ENCODE data around the gene TMEM108.

DNA sequence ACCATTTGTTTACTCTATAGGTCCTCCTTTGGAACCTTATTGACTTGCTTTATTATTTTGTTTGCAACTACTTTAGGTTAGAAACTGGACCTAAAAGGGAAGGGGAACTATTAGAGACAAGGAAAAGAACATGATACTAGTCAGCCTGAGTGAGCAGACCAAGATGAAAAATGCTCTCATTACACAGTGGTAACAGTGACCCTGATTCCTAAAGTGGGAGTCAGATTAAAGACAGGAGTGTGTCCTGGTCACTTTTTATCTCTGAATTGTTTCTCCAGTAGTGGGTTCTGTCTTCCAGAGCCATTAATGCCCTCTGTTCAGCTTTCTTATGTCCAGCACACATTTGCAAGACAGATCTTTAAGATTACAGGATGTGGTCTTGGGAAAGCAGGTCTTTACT is 124.1 kb downstream of the TMEM108 start:
- TF ChIP-seq ZNF423 (tag by site-specific recombination; IDR thresholded peaks at IDR 0.05), result no peak
- no peak for TF ChIP-seq ZNF768 (tag by site-specific recombination; IDR thresholded peaks at IDR 0.05)
- TF ChIP-seq GLIS2 (tag by site-specific recombination; IDR thresholded peaks at IDR 0.05), result no peak

All from HEK293 (cell line).